HCT116 (cell line): ENCODE data around the gene NINJ1.

Experiments used
- CTCF ChIP-seq, 3 experiments: fragments of 200-600 bp in 1 of 3; sonication (generic) in 1 of 3; IDR thresholded peaks in 2 of 3; conservative IDR thresholded peaks in 1 of 3; 2 replicates each; pipeline ENCODE4 v1.5.1; 2012 to 2017; ENCODE audit warnings: low read depth in 2 of 3, low read length in 2 of 3, antibody characterized with exemption in 1 of 3, borderline replicate concordance in 1 of 3, control low read depth in 1 of 3, mild to moderate bottlenecking in 1 of 3, mixed read lengths in 1 of 3, mixed run types in 1 of 3, moderate library complexity in 1 of 3; ENCODE audit not compliant: insufficient read depth in 1 of 3
- EGR1 ChIP-seq: IDR thresholded peaks from 2 replicates; pipeline ENCODE4 v1.6.1; 2012; ENCODE audit warnings: low read depth
- ELF1 ChIP-seq: IDR thresholded peaks from 2 replicates; pipeline ENCODE4 v1.6.1; 2012; ENCODE audit warnings: low read depth, borderline replicate concordance
- POLR2A ChIP-seq: IDR thresholded peaks from 2 replicates; pipeline ENCODE4 v1.7.0; 2011; ENCODE audit warnings: borderline replicate concordance; ENCODE audit not compliant: insufficient read depth, insufficient read length; ENCODE audit errors: extremely low read depth
- POLR2AphosphoS5 ChIP-seq: IDR thresholded peaks from 2 replicates; pipeline ENCODE4 v1.6.1; 2011; ENCODE audit warnings: mild to moderate bottlenecking, low read depth, low read length, moderate library complexity
- RAD21 ChIP-seq: IDR thresholded peaks from 2 replicates; pipeline ENCODE4 v1.6.1; 2012; ENCODE audit warnings: low read depth, mild to moderate bottlenecking
- REST ChIP-seq: IDR thresholded peaks from 2 replicates; pipeline ENCODE4 v1.6.1; 2012; ENCODE audit warnings: low read depth
- YY1 ChIP-seq: IDR thresholded peaks from 2 replicates; pipeline ENCODE4 v1.6.1; 2011; ENCODE audit warnings: low read length, low read depth, moderate library complexity, mild to moderate bottlenecking; ENCODE audit not compliant: insufficient replicate concordance; ENCODE audit errors: extremely low read depth
- ZBTB33 ChIP-seq: IDR thresholded peaks from 2 replicates; pipeline ENCODE4 v1.6.1; 2011; ENCODE audit warnings: mild to moderate bottlenecking, low read length, moderate library complexity; ENCODE audit not compliant: insufficient replicate concordance; ENCODE audit errors: extremely low read depth
- ZNF274 ChIP-seq: fragments of 200-500 bp; sonication (Bioruptor generic); IDR thresholded peaks from 2 replicates; pipeline ENCODE4 v1.6.1; 2014; ENCODE audit warnings: mild to moderate bottlenecking, low read depth, low read length, inconsistent platforms

- no peak for TF ChIP-seq CTCF (IDR thresholded peaks at IDR 0.05 in 2 of 3, conservative IDR thresholded peaks at IDR 0.05 in 1 of 3; ENCODE audit: borderline replicate concordance in 1 of 3, insufficient read depth in 1 of 3, low read depth in 2 of 3, low read length in 2 of 3)
- no peak for TF ChIP-seq ZBTB33
- TF ChIP-seq REST: no peak
- TF ChIP-seq POLR2AphosphoS5: no peak
- no peak for TF ChIP-seq EGR1
- no peak for TF ChIP-seq ELF1
- no peak for TF ChIP-seq YY1
- TF ChIP-seq ZNF274: no peak
- no peak for TF ChIP-seq RAD21
- no peak for TF ChIP-seq POLR2A
Observed at GRCh38 chr9:93126825-93127368, 7.2 kb downstream of the NINJ1 start.
